Measurements from ENCODE around the gene P4HB. TPM values are rescaled to one million over a fixed set of nuclear protein-coding genes. Genes with fewer than 3 reads are reported as not detected.

P4HB gene
- total and polyA plus RNA-seq, 10 of the 15 experiments (the other 5 are each of a cell fraction or from before 2014, with no cell fraction given) = 4.7 to 549 (median 361) TPM

GRCh38 chr17:81825841-81826466 lies 34.4 kb downstream of the P4HB start:
- no TSS peak for BruUV-seq (replicated peaks)
- H3K4me3 ChIP-seq = no peak overlapping the region
- intact Hi-C loops (cut with micrococcal nuclease; ENCODE audit: unreplicated experiment) = no loop called here
- FAIRE-seq = no peak
- no peak overlapping the region for H3K27ac ChIP-seq (ENCODE audit: control insufficient read depth, insufficient read depth)
- H3K9ac ChIP-seq (ENCODE audit: control insufficient read depth, insufficient read depth, low read length) = no peak overlapping the region
- ChIA-PET POLR2A (no interaction called here), SMC1A (ENCODE audit: uncharacterized antibody, unreplicated experiment) (no interaction called here), CTCF (interaction anchor here (1.4 kb wide), 1 partner anchor 90 kb away, joined by 5 read pairs; no protein-coding TSS in a partner anchor), RAD21 (ENCODE audit: unreplicated experiment) (no interaction called here)
- H3K4me1 ChIP-seq (ENCODE audit: control insufficient read depth, insufficient read depth, low read length) = no peaks in the 10 kb centered on the region
- no peaks in the 10 kb centered on the region for H3K79me2 ChIP-seq (ENCODE audit: control insufficient read depth, insufficient read depth, low read length)
- no peaks in the 10 kb centered on the region for H3K9me3 ChIP-seq (replicated peaks; ENCODE audit: control insufficient read depth, insufficient read depth, low read length)
- H3K36me3 ChIP-seq (ENCODE audit: control insufficient read depth in 2 of 2, insufficient read depth in 2 of 2, low read length in 1 of 2) = no peaks in the 10 kb centered on the region
- no peak overlapping the region for H3K4me2 ChIP-seq (ENCODE audit: control insufficient read depth, insufficient read depth)
- in situ Hi-C loops (cut with MboI) = no loop called here
- WGBS (ENCODE audit: insufficient coverage, insufficient replicate concordance, low lambda C conversion rate, missing lambda C conversion rate) = 74% methylated on average over 11 of the region's 11 CpGs
- TF ChIP-seq FOXK2 (IDR thresholded peaks at IDR 0.05) = no peak
- TF ChIP-seq, protein P1, sequence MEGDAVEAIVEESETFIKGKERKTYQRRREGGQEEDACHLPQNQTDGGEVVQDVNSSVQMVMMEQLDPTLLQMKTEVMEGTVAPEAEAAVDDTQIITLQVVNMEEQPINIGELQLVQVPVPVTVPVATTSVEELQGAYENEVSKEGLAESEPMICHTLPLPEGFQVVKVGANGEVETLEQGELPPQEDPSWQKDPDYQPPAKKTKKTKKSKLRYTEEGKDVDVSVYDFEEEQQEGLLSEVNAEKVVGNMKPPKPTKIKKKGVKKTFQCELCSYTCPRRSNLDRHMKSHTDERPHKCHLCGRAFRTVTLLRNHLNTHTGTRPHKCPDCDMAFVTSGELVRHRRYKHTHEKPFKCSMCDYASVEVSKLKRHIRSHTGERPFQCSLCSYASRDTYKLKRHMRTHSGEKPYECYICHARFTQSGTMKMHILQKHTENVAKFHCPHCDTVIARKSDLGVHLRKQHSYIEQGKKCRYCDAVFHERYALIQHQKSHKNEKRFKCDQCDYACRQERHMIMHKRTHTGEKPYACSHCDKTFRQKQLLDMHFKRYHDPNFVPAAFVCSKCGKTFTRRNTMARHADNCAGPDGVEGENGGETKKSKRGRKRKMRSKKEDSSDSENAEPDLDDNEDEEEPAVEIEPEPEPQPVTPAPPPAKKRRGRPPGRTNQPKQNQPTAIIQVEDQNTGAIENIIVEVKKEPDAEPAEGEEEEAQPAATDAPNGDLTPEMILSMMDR (IDR thresholded peaks at IDR 0.05 in 2 of 3, conservative IDR thresholded peaks at IDR 0.05 in 1 of 3; ENCODE audit: control insufficient read depth in 2 of 3, extremely low read depth in 1 of 3, insufficient read depth in 1 of 3, low read depth in 3 of 3, low read length in 3 of 3) = 0 out of 6 replicates have a peak, but pooled peaks of 2 of the 3 experiments have one; percentile 4 to 10
- no peaks in the 10 kb centered on the region for H3K27me3 ChIP-seq (replicated peaks in 1 of 2; ENCODE audit: control insufficient read depth in 2 of 2, insufficient read depth in 2 of 2, low read length in 1 of 2)
- ATAC-seq = peak; percentile 37; the same call in 1 of the 3 replicates
- H2AFZ ChIP-seq (ENCODE audit: control insufficient read depth, low read depth, low read length) = no peak overlapping the region
- no peak for DNase-seq (ENCODE audit: low read depth, low spot score)
- H4K20me1 ChIP-seq (ENCODE audit: control insufficient read depth, insufficient read depth) = no peaks in the 10 kb centered on the region

DNA sequence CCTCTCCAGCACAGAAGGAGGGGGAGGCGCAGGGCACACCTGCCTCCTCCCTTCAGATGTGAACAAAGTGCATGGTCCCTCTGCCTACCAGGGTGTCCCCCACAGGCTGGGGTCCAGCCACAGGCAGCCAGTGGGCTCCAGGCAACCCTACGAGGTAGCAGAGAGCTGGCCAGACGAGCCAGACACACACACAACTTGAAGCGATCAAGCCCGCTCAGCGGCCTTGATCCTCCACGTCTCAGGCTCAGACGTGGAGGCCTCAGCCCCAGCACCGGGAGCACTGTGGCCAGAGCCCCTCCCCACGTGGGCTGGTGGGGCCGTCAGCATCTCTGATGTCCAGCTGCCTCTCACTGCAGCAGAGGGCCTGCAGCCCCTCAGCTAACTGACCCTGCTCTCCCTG lies 35.7 kb downstream of the P4HB start:
- no peak for FAIRE-seq
- H2AFZ ChIP-seq (ENCODE audit: control insufficient read depth, low read depth, low read length) = no peak overlapping the region
- ATAC-seq = no peak
- ChIA-PET POLR2A (no interaction called here), RAD21 (ENCODE audit: unreplicated experiment) (no interaction called here), CTCF (interaction anchor here (1.4 kb wide), 1 partner anchor 89 kb away, joined by 5 read pairs; no protein-coding TSS in a partner anchor), SMC1A (ENCODE audit: uncharacterized antibody, unreplicated experiment) (no interaction called here)
- no peaks in the 10 kb centered on the region for H4K20me1 ChIP-seq (ENCODE audit: control insufficient read depth, insufficient read depth)
- BruUV-seq (replicated peaks) = no TSS peak
- H3K4me1 ChIP-seq (ENCODE audit: control insufficient read depth, insufficient read depth, low read length) = no peaks in the 10 kb centered on the region
- no peak overlapping the region for H3K27ac ChIP-seq (ENCODE audit: control insufficient read depth, insufficient read depth)
- in situ Hi-C loops (cut with MboI) = loop anchor here (5.0 kb wide), 1 partner anchor 107 kb away; no protein-coding TSS in a partner anchor
- H3K9ac ChIP-seq (ENCODE audit: control insufficient read depth, insufficient read depth, low read length) = no peak overlapping the region
- intact Hi-C loops (cut with micrococcal nuclease; ENCODE audit: unreplicated experiment) = no loop called here
- 59% methylated on average over 11 of the region's 11 CpGs for WGBS (ENCODE audit: insufficient coverage, insufficient replicate concordance, low lambda C conversion rate, missing lambda C conversion rate)
- H3K36me3 ChIP-seq (ENCODE audit: control insufficient read depth in 2 of 2, insufficient read depth in 2 of 2, low read length in 1 of 2) = no peaks in the 10 kb centered on the region
- H3K4me2 ChIP-seq (ENCODE audit: control insufficient read depth, insufficient read depth) = no peak overlapping the region
- H3K9me3 ChIP-seq (replicated peaks; ENCODE audit: control insufficient read depth, insufficient read depth, low read length) = no peaks in the 10 kb centered on the region
- no peaks in the 10 kb centered on the region for H3K79me2 ChIP-seq (ENCODE audit: control insufficient read depth, insufficient read depth, low read length)
- no peak overlapping the region for H3K4me3 ChIP-seq
- no peak for DNase-seq (ENCODE audit: low read depth, low spot score)
- H3K27me3 ChIP-seq (replicated peaks in 1 of 2; ENCODE audit: control insufficient read depth in 2 of 2, insufficient read depth in 2 of 2, low read length in 1 of 2) = no peaks in the 10 kb centered on the region
- TF ChIP-seq BCL11A (IDR thresholded peaks at IDR 0.05; ENCODE audit: low read depth, low read length) = no peak
- TF ChIP-seq NRF1 (conservative IDR thresholded peaks at IDR 0.05; ENCODE audit: low read depth, low read length) = no peak
- TF ChIP-seq RAD21 (IDR thresholded peaks at IDR 0.05; ENCODE audit: insufficient read depth, low read depth, low read length) = no peak
- no peak for TF ChIP-seq ZNF622 (IDR thresholded peaks at IDR 0.05)
- no peak for TF ChIP-seq ASH2L (IDR thresholded peaks at IDR 0.05; ENCODE audit: borderline replicate concordance, low read depth)
- no peak for TF ChIP-seq GABPA (IDR thresholded peaks at IDR 0.05; ENCODE audit: low read depth)
- TF ChIP-seq NBN (IDR thresholded peaks at IDR 0.05) = no peak
- no peak for TF ChIP-seq ZNF592 (IDR thresholded peaks at IDR 0.05)
- no peak for TF ChIP-seq ZNF384 (IDR thresholded peaks at IDR 0.05; ENCODE audit: borderline replicate concordance, low read depth, low read length)
- TF ChIP-seq CHD1 (IDR thresholded peaks at IDR 0.05; ENCODE audit: low read depth, low read length) = no peak
